Esophagus (tissue), 2 donors: ENCODE data around the gene ACTR3. TPM values are rescaled to one million over a fixed set of nuclear protein-coding genes. Genes with fewer than 3 reads are reported as not detected.

Experiments
- H3K27ac ChIP-seq, 2 donors: one replicate each; pipeline ENCODE4 v1.5.1; 2013; ENCODE audit warnings: low read depth in 2 of 2, mild to moderate bottlenecking in 2 of 2, inconsistent platforms in 1 of 2, low read length in 1 of 2, moderate library complexity in 1 of 2
- H3K27me3 ChIP-seq, 2 donors: one replicate each; pipeline ENCODE4 v1.6.1; 2013; ENCODE audit warnings: low read length in 2 of 2, control low read depth in 1 of 2, mild to moderate bottlenecking in 1 of 2; ENCODE audit not compliant: insufficient read depth in 2 of 2, control insufficient read depth in 1 of 2
- H3K36me3 ChIP-seq, 2 donors: one replicate each; pipeline ENCODE4 v1.6.1; 2013; ENCODE audit warnings: low read length in 1 of 2; ENCODE audit not compliant: control insufficient read depth in 2 of 2, insufficient read depth in 2 of 2
- H3K4me1 ChIP-seq, 2 donors: one replicate each; pipeline ENCODE4 v1.6.1; 2013; ENCODE audit warnings: low read length in 1 of 2; ENCODE audit not compliant: control insufficient read depth in 2 of 2, insufficient read depth in 2 of 2
- H3K4me3 ChIP-seq, 2 donors: one replicate each; pipeline ENCODE4 v1.5.1; 2013; ENCODE audit warnings: low read length in 2 of 2, mild to moderate bottlenecking in 2 of 2, low read depth in 1 of 2, moderate library complexity in 1 of 2
- H3K9me3 ChIP-seq, 2 donors: one replicate each; pipeline ENCODE4 v1.6.1; 2013; ENCODE audit warnings: mild to moderate bottlenecking in 2 of 2, low read depth in 1 of 2, low read length in 1 of 2, moderate library complexity in 1 of 2; ENCODE audit not compliant: control insufficient read depth in 2 of 2, insufficient read depth in 1 of 2
- WGBS, 2 donors: extraction: QIAGEN DNeasy Blood & Tissue Kit; methylation state at CpG; one replicate each; pipeline ENCODE4 v1.1.7; 2013; 5-methylcytosine and 5-hydroxymethylcytosine counted together
- polyA plus RNA-seq, 2 donors: library from polyadenylated mRNA; stranded (reverse); fragments of 200-250 nt; gene quantifications; one replicate each; pipeline ENCODE4 v1.2.3, GENCODE V29; 2013
- donor health status: healthy with polysubstance abuse.
- donor health status: Bipolar disorder and iron deficiency.

Gene ACTR3
- polyA plus RNA-seq, 2 donors: 57.2 to 155 TPM

GRCh38 chr2:113898081-113898480 lies 8.2 kb downstream of the ACTR3 start:
- Histone ChIP-seq H3K4me3 (no peak overlapping the region), H3K36me3 (no peaks in the 10 kb centered on the region), H3K27ac (no peak overlapping the region), H3K4me1 (peaks cover 0 to 2% of the 10 kb centered on the region in 2 donors), H3K27me3 (no peaks in the 10 kb centered on the region), H3K9me3 (no peaks in the 10 kb centered on the region)

GRCh38 chr2:113899166-113899565 lies 9.3 kb downstream of the ACTR3 start:
- Histone ChIP-seq H3K36me3 (no peaks in the 10 kb centered on the region), H3K27me3 (no peaks in the 10 kb centered on the region), H3K4me1 (no peaks in the 10 kb centered on the region), H3K4me3 (no peak overlapping the region), H3K27ac (no peak overlapping the region), H3K9me3 (no peaks in the 10 kb centered on the region)

- no peaks in the 10 kb centered on the region for H3K4me1 ChIP-seq
- H3K4me3 ChIP-seq: no peak overlapping the region
- no peaks in the 10 kb centered on the region for H3K27me3 ChIP-seq
- no peaks in the 10 kb centered on the region for H3K36me3 ChIP-seq
- 60 to 79% methylated on average over 2 of the region's 2 CpGs for WGBS, 2 donors
- no peaks in the 10 kb centered on the region for H3K9me3 ChIP-seq
- no peak overlapping the region for H3K27ac ChIP-seq
Observed at GRCh38 chr2:113901943-113902342, 12.1 kb downstream of the ACTR3 start.

- H3K4me3 ChIP-seq: no peak overlapping the region
- 70 to 88% methylated on average over 1 of the region's 1 CpG for WGBS, 2 donors
- H3K27ac ChIP-seq: no peak overlapping the region
- no peaks in the 10 kb centered on the region for H3K4me1 ChIP-seq
- H3K9me3 ChIP-seq: no peaks in the 10 kb centered on the region
- no peaks in the 10 kb centered on the region for H3K27me3 ChIP-seq
- H3K36me3 ChIP-seq: no peaks in the 10 kb centered on the region
Observed at GRCh38 chr2:113905886-113906285, 16.0 kb downstream of the ACTR3 start.

- H3K27me3 ChIP-seq: no peaks in the 10 kb centered on the region
- H3K4me1 ChIP-seq: no peaks in the 10 kb centered on the region
- H3K27ac ChIP-seq: no peak overlapping the region
- H3K9me3 ChIP-seq: no peaks in the 10 kb centered on the region
- WGBS, 2 donors: 97 to 100% methylated on average over 1 of the region's 1 CpG
- H3K4me3 ChIP-seq: no peak overlapping the region
- no peaks in the 10 kb centered on the region for H3K36me3 ChIP-seq
Observed at GRCh38 chr2:113906647-113907046, 16.8 kb downstream of the ACTR3 start.

- no peak overlapping the region for H3K4me3 ChIP-seq
- H3K9me3 ChIP-seq: no peaks in the 10 kb centered on the region
- no peaks in the 10 kb centered on the region for H3K4me1 ChIP-seq
- H3K36me3 ChIP-seq: no peaks in the 10 kb centered on the region
- H3K27me3 ChIP-seq: no peaks in the 10 kb centered on the region
- WGBS, 2 donors: 73 to 78% methylated on average over 2 of the region's 2 CpGs
- no peak overlapping the region for H3K27ac ChIP-seq
Observed at GRCh38 chr2:113907297-113907696, 17.4 kb downstream of the ACTR3 start.

- Histone ChIP-seq H3K4me1 (no peaks in the 10 kb centered on the region), H3K9me3 (no peaks in the 10 kb centered on the region), H3K4me3 (no peak overlapping the region), H3K36me3 (no peaks in the 10 kb centered on the region), H3K27me3 (no peaks in the 10 kb centered on the region), H3K27ac (no peak overlapping the region)
- WGBS, 2 donors: 85 to 90% methylated on average over 5 of the region's 5 CpGs
Observed at GRCh38 chr2:113910110-113910717, 20.3 kb downstream of the ACTR3 start.

- WGBS, 2 donors: 74 to 79% methylated on average over 6 of the region's 6 CpGs
- H3K36me3 ChIP-seq: no peaks in the 10 kb centered on the region
- H3K27ac ChIP-seq: no peak overlapping the region
- no peaks in the 10 kb centered on the region for H3K9me3 ChIP-seq
- H3K4me1 ChIP-seq: no peaks in the 10 kb centered on the region
- H3K4me3 ChIP-seq: no peak overlapping the region
- no peaks in the 10 kb centered on the region for H3K27me3 ChIP-seq
Observed at GRCh38 chr2:113910967-113911678, 21.2 kb downstream of the ACTR3 start.

GRCh38 chr2:113915082-113915819 lies 25.4 kb downstream of the ACTR3 start:
- Histone ChIP-seq H3K27me3 (no peaks in the 10 kb centered on the region), H3K36me3 (peaks cover 0 to 5% of the 10 kb centered on the region in 2 donors), H3K4me1 (no peaks in the 10 kb centered on the region), H3K4me3 (no peak overlapping the region), H3K9me3 (no peaks in the 10 kb centered on the region), H3K27ac (no peak overlapping the region)
- WGBS, 2 donors: 85 to 89% methylated on average over 10 of the region's 10 CpGs
